ENCODE results near the gene CRK. TPM values are rescaled to one million over a fixed set of nuclear protein-coding genes. Genes with fewer than 3 reads are reported as not detected.

CRK gene
- polyA plus RNA-seq, 5 donors: 51.4 to 61.2 (median 54.1) TPM

DNA sequence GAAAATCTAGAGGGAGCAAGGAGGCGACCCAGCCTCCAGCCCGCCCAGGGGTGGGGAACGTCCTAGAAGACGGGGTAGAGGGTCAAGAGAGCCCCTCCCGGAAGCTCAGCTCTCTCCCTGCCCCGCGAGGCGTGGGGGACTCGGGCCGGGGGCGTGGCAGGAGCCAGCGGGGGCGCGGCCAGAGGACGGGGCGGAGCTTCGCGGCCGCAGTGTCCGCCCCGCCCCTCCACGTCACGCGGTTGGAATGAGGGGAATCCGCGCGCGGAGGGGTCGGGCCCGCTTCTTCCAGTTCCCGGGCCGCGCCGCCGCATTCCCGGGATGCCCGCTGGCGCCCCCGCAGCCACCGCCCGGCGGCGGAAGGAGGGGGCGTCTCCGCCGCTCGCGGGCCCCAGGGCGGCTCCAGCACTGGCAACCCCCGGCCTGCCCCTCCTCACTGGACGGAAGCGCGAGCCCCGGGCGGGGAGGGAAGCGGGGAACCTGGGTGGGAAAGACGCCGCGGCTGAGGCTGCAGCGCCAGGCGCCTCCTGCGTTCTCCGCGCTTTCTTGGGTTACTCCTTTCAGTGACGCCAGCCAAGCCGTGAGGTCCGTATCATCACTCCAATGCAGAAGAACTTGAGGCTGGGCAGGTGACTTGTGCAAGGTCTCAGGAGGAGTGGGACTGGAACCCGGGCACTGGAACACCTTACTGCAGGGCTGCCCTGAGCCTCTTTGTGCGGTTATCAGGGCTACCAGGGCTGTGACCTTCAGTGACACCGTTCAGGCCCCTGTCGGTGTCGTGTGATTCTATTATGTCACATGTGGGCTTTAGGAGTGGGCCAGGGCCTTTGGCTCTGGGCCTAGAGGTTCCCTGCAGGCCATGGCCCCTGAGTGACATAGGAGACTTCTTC lies 32.1 kb upstream of the CRK start:
- peak; percentile 88 to 90 for DNase-seq

DNA sequence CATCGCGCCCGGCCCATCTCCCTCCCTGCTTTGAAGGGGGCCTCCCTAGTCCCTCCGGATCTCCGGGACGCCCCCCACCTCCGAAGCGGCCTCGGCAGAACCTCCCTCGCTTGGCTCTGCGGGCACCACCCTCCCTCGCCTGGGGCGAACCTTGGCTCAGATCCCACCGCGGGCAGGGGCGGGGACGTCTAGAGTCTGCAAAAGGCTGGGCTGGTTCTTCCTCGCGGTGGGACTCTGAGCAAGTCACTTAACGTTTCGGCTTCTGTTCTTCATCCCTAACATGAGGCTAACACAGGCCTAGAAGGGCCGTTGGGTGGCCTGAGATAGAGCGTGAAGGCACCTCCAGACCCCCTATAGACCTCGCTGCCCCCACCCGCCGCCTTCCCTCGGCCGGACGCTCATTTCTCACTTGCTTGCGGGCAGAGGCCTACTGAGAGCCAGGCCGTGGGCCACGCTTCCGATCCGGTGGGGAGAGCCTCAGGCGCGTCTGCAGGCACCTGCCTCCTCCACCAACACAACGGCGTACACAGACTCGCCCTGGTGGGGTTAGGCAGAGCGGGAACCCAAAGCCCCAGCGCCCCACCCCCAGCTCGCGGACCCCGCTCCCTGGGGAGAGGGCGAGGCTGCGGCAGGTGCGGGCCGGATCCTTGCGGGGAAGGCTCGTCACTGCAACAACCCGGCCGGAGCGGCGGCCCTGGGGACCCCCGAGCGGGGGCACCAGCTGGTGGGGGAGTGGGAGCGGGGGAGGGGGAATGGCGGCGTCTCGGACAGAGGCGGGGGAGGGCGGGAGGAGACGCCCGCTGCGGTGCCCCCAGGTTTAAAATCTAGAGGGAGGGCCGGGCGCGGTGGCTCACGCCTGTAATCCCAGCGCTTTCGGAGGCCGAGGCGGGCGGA lies 31.0 kb upstream of the CRK start:
- peak; percentile 55 to 61 for DNase-seq

DNA sequence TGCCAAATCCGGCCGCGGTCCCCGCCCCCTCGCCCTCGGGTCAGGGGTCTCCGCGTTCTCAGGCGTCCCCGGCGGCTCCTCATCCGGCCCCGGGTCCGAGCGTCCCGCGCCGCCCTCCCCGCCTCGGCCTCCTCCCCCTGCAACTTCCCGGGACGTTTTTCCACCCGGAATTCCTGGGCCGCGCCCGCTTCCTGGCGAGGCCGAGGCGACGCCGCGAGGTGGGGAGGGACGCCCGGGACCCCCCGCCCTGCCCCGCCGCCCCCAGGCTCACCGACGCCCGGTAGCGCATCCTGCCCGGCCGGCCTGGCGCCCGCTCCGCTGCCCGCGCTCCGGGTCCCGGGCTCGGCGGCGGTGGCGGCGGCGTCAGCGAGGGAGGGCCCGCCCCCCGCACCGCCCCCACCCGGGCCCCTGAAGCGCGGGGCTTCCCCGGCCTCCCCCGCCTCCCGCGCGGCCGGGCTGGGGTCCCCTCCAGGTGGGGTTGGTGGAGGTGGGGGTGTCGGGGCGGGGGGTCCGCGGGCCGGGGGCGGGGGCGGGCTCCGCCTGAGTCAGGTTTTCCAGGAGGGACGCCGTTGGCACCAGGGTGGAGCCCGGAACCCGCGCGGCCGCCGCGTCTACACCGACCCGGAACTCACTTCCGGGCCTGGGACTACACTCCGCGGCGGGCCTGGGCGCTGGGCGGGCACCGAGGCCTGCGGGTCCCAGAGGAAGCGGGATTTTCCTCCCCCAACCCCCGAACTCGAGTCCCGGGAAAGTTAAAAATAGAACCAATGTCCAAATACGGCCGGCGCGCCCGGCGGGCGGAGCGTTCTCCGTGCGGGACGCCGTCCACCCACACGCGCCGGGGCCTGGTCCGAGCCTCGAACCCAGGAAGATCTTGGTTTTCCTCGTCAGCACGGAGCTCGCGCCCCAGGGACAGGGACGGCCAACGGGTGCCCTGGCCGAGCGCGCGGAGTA lies 29.7 kb upstream of the CRK start:
- DNase-seq: no peak

DNA sequence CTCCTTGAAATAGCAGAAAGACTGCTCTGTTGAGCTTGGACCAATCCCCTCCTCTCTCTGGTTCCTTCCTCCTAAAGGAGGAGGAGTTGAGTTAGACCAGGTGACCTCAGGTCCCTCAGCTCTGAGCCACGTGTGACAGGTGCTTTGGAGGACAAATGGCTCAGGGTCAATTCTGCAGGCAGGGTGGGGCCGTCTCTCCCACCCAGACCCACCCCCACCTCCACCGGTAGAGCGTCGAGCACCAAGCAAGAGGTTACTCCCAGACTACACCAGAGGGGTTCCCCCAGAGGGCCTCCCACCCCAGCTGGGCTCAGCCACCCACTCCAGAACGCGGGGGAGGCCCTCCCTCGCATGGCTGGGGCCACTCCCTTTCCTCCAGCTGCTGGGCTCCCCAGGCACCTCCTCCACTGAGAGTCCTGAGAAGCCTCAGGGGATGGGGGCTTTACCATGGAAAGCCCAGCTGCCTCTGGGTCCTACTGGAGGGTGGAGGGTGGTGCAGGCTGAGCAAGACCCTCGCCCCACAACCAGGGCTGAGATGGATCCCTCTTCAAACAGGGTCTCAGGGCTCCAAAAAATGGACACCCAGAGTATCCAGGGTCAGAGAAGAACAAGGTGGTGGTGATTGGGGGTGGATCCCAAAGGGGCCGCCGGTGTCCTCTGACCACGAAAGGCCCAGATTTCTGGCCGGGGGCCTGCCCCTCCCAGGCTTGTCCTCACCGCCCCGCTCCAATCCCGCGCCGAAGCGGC lies 28.8 kb upstream of the CRK start:
- peak in 1 of 2 donors; percentile 55 for DNase-seq

DNA sequence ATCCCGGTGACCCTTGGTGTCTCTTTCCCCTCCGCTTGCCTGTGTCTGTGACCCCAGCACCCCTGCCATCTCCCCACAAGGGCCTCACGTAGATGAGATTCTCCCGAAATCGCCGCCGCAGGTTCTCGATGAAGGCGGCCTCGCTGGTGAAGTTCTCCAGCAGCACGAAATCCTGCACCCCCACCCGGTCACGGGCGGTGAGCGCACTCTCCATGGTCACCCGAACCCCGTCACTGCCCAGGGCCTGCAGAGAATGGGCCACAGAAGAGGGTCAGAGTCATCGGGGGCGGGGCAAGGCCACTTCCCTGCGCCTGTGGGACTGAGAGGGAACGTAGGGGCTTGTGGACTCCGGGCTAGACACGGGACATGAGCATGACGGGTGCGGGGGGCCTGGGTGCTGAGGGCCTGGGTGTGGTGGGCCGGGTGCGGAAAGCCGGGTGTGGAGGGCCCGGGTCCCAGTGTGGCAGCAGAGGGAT lies 28.1 kb upstream of the CRK start:
- DNase-seq: no peak

DNA sequence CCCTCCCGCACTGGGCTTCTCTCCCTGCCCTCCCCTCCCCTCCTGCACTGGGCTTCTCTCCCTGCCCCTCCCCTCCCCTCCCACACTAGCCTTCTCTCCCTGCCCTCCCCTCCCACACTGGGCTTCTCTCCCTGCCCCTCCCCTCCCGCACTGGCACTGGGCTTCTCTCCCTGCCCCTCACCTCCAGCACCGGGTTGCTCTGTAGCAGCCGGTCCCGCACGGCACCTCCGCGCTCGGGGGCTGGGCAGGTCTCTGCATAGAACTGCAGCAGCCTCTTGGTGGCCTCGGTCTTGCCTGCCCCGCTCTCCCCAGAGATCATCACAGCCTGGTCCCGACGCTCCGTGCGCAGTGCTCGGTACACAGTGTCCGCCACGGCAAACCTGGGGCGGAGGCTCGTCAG lies 26.6 kb upstream of the CRK start:
- no peak for DNase-seq

DNA sequence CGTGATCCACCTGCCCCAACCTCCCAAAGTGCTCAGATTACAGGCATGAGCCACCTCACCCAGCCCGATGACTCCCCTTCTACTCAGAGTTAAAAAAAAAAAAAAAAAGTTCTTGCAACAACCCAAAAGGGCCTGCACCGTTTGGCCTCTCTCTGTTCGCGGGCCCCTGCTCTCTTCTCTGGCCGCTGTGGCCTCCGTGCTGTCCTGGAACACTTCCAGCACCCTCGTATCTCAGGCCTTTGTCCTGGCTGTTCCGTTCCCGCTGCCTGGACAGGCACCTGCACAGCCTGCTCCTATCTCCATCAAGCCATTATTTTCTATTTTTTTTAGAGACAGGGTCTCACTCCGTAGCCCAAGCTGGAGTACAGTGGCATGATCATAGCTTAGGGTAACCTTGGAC lies 25.7 kb upstream of the CRK start:
- DNase-seq: no peak

DNA sequence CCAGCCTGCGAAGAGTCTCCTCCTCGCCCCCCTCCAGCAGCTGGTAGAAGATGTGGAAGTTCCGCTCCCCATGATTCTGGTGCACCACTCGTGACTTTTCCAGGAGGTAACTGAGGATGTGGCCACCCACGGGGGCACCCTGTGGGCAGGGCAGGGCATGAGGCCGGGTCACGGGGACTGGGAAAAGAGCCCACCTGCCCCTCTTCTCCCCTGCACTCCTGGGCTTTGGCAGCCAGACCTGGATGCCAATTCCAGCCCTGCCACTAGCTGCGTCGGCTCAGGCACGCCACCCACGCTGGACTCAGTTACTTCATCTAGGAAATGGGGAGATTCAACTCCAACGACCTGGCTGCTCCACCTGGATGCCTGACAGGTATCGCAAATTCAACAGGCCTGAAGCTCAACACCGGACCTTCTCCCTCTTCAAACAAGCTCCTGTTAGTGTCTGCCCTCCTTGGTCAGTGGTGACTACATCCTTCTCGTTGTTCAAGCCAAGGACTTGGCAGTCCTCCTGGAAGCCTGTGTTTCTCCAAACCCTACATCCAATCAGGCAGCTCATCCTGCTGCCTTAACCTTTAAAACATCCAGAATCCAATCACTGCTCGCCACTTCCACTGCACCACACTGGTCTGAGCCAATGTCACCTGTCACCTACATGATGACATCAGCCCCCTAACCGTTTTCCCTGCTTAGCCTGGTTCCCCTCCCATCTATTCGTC lies 24.9 kb upstream of the CRK start:
- no peak for DNase-seq

DNA sequence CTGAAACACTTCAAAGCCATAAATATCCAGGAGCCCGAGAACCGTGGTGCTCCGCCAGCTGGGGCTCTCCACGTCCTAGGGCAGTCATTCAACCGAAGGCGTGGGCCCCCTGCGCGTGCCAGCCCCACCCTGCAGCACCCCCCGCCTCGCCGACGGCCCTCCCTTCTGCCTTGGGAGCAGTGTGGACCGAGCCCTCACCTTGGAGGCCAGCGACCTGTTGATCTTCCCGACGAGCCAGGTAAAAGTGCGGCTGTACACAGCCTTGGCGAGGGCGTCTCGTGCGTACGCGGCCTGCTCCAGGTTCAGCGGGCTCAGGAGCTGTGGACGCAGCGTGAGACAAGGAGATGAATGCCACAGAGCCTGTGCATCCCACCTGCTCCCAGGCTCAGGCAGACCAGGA lies 22.4 kb upstream of the CRK start:
- no peak for DNase-seq

DNA sequence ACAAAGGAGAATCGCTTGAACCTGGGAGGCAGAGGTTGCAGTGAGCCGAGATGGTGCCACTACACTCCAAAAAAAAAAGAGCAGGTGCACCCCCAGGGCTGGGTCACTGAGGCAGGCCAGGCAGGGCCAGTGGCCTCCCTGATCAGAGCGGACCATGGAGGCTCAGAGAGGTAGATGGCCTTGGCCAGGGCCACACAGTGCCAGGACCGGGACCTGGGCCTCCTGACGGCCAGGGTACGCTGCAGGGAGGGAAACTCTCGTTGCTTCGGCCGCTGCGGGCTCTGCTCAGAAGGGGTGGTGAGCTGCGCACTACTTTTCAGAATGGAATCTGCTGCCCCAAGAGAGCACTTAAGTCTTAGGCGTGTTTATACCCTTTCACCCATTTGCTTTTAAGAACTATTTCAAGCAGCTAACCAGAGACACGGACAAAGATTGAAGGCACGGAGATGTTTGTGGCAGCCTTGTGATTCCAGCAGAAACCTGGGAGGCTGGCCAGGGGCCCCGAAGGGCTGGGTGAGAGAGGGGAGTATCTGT lies 19.4 kb upstream of the CRK start:
- no peak for DNase-seq

DNA sequence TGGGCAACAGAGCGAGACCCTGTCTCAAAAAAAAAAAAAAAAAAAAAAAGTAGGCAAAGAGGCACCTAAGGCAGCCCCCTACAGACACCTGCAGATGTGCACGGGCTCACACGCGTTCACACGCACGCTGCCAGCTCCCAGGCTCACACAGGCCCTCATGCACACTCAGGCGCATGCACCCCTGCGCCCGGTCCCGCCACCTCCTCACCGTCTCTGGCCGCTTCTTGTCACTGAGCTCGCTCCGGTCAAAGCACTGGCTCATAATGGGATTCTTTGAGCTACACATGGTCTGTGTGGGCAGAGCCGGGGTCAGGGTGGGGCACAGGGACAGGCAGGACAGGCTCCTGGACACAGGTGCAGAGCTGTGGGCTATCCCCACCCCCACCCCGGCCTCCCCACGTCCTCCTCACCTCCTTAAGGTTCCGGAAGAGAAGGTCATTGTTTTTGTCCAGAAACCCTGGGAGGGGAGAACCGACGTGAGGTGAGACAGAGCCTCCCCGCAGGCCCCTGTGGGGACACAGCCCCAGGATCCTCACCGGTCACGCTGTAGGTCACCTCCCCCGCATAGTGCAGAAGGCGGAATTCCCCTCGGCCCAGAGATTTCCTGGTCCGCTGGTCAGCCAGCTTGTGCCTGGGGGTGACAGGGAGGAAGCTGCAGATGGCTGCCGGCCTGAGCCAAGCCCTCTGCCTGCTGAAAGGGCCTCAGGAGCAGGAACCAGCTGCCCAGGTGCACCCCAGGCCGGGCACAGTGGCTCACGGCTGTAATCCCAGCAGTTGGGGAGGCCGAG lies 18.6 kb upstream of the CRK start:
- DNase-seq: no peak

DNA sequence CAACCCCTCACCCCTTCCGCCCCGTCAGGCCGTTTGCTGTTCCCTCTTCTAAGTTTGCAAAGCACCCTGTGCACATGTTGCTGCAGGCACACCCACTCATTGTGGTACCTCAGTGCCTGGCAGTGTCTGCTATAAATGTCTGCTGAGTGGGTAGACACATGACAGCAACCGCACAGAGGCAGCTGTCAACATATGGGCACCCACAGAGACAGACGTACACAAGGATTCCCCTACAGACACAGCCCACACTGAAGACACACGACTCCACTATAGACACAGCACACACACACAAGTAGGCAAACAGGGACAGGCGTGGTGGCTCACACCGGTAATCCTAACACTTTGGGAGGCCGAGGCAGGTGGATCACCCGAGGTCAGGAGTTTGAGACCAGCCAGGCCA lies 17.8 kb upstream of the CRK start:
- no peak for DNase-seq

DNA sequence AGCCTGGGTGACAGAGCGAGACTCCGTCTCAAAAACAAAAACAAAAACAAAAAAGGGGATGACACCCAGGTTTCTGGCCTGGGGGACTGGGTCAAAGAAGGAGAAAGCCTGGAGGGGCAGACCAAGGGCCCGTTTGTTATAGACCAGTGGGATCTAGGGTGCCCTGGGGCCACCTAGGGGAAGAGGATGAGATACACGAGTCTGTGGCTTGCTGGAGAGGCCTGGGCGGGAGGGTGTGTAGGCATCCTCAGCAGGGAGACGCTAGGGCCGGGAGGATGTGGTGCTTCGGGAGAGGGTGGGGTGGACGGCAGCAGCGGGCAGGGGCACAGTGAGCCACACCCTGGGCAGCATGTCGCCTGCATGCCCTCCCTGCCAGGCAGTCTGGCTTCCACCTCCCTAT lies 17.1 kb upstream of the CRK start:
- DNase-seq: no peak

DNA sequence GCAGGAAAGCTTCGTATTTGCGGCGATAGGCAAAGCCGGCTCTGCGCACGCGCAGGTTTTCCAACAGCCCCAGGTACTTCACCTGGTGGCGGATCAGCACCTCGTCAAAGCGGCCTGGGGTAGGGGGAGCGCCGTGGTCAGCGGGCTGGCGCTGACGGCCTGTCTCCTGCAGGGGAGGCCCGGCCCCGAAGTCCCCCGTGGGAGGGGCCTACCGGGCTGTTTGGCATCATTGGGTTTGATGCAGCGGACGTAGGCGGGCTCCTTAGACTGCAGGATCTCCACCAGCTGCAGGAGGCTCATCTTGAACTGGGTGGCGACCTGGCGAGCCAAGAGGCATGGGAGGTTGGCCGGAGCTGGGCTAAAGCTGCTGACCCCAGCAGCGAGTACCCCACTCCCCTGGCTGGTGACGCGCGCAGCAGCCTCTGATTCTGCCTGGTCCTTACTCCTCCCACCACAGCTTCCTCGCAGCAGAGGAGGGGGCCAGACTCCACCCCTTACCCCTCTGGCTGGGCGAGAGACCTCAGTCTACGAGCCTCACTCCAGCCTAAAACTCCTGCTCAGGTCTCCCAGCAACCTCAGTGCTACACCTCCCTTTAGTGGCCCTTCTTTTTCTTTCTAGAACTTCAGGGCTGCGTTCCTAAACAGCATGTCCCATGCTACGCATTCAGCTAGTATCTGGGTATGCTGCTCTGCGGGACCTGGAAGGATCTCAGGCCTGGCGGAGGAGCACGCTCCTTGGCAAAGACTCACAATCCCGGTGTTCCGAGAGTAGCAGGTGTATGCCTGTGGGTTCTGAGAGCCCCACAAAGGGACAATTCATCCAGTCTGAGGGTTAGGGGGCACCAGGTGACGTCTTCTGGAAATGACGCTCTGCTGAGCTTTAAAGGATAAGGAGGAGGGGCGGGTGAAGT lies 16.1 kb upstream of the CRK start:
- DNase-seq: no peak

DNA sequence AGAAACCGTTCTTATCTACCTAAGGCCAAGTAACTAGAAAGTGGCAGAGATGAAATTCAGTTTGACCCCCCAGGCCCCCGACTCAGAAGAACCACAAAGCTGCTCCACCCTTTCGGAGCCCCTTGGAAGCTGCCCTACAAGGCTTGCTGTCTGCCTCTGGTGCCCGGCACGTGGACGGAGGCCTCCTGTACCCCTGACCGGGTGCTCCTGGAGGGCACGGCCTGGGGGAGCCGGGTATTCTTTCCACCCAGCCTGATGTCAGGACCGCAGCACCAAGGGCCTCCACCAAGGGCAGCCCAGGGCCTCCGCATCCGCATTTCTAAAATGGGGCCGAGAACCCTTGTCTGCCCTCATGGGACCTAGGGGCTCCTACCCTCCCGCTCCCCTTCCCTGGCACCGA lies 15.5 kb upstream of the CRK start:
- no peak for DNase-seq

DNA sequence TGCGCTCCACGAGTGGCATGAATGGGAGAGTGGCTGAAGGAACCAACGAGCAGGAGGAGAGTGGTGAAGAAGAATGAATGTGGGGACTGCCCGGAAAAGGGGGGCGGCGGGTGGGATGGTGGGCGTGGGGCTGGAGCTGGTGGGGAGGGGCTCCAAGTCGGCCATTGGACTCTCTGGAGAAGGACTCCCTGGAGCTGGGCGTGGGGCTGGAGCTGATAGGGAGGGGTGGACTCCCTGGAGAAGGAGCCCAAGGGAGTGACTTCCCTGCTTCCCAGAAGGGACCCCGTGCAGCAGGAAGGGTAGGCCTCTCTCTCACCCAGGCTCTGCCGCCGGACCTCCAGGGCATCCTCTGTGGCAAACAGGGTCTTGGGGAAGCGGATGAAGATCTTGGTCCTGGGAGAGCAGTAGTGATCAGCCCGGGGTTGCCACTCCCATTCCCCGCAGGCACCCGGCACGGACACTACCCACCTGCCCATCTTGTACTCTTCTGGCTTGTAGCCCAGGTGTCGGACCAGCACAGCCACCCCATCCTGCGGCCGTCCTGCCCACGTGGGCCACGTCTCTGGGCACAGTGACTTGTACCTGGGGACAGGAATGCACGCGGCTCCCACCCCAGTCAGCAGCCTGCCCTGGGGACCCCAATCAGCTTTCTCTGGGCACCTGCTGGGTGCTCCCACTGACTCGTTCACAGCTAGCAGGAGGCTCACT lies 14.9 kb upstream of the CRK start:
- no peak for DNase-seq

DNA sequence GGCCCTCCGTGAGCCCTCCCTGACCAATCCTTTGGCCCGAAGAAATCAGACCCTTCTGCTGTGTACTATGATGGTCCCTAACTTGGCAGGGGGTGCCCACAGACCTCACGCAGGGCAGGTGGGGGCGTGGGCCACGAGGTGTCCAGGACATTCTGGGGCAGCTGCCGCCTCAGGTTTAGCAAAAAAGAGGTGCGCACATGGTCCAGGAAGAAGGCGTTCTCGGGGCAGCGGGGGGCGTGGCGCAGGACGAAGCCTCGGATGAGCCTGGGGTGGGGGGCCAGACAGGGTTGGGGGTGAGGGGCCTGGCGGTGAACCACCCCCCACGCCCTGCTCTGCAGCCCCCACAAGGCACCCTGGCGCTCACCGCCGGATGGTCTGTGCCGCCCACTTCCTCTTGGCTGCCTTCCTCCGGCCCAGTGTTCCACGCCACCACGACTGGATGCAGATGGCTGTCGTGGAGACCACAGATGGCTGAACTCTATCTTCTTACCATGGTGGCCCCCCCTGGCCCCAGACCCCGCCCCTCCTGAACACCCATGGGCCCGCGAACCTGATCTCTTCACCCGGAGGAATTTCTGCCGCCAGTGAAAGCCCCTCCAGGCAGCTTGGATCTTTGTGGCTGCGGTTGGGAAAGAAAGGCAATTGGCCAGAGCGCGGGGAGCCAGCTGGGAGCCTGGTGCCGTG lies 14.2 kb upstream of the CRK start:
- DNase-seq: no peak

All from right lung (tissue), 5 donors.